Suppressor macrophage treated with lipopolysaccharide for 4 hours (primary cell): Measurements from ENCODE around the gene RAB31.
A peak's percentile ranks its signal among the peaks of the same experiment; 100 is the strongest.
"Not testable (repeated sequence)": the region's sequence is repeated elsewhere in the genome, so short reads cannot be mapped to it uniquely, and the experiment has no call there.

ENCODE experiments used
- DNase-seq: peaks from one replicate; pipeline ENCODE4 v3.0.0-alpha.2; 2020

RAB31 gene

DNA sequence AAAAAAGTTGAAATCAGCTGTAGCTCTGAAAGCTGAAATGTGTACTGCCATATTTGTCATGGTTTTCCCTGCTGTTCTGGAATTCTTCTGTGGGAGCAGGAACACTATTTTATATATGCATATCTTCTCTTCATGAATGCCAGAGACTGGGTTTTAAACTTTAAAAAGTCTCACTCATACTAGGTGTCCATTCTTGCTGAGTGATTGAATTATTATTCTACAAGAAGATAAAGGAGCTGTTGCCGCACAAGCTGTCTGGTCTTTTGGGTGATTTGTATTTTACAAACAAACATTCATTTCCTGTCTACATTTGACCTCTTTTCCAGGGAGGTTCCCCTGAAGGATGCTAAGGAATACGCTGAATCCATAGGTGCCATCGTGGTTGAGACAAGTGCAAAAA lies 137.2 kb downstream of the RAB31 start:
- no peak for DNase-seq

DNA sequence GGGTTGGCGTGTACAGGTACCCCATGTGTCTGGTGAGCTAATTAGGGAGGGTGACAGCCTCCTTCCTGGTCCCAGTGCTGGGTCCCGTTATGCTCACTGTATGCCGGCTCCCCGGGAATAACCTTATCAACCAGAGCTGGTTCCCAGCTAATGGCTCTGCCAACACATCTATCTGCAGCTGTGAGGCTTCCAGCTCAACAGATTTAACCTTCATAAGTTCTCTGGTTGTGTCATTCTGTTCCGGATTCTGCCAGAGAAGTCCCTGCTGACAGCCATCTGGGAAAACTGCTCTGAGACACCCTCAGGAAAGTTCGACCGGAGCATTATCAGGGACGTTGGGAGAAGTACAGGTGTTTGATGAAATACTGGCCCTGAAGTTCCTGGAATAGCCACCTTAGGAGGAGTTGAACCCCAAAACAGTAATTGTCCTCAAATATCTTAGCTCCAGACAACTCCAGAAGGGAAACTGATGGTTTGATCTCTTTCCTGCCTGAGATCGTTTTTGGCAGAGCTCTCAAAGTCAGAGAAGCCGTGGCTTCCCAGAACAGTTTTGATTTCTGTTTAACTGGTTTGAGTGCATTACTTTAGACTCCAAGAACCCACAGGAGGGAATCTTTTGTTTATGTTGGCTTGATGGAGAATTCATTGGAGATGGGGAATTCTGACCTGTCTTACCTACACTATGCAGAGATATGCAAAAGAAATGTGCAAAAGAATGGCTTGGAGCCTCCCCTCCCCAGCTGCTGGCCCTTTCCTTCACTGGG lies 138.2 kb downstream of the RAB31 start:
- no peak for DNase-seq

DNA sequence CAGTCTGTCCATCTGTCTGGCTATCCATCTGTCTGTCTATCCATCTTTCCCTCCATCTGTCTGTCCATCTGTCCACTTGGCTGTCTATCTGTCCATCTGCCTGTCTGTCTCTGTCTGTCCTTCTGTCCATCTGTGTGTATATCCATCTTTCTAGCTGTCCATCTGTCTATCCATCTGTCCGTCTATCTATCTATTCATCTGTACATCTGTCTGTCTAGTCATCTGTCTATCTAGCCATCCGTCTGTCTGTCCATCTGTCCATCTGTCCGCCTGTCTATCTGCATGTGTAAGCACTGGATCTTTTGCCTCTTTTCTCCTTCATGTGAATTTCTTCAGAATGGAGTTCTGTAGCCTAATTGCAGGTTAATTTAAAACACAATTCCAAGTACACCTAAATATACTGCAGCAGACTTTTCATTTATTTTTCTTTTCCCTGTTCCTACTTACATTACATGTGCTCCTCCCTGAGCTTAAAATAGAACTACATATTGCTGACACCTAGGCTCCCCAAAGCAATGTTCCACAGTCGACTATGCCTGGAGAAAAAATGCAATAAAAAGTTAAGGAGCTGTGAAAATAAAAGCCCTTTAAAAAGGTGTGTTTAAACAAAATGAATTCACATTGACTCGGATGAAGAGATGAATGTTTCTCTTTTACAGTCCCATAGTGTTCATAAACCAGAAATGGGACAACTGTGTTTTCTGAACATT lies 140.2 kb downstream of the RAB31 start:
- DNase-seq, result no peak

DNA sequence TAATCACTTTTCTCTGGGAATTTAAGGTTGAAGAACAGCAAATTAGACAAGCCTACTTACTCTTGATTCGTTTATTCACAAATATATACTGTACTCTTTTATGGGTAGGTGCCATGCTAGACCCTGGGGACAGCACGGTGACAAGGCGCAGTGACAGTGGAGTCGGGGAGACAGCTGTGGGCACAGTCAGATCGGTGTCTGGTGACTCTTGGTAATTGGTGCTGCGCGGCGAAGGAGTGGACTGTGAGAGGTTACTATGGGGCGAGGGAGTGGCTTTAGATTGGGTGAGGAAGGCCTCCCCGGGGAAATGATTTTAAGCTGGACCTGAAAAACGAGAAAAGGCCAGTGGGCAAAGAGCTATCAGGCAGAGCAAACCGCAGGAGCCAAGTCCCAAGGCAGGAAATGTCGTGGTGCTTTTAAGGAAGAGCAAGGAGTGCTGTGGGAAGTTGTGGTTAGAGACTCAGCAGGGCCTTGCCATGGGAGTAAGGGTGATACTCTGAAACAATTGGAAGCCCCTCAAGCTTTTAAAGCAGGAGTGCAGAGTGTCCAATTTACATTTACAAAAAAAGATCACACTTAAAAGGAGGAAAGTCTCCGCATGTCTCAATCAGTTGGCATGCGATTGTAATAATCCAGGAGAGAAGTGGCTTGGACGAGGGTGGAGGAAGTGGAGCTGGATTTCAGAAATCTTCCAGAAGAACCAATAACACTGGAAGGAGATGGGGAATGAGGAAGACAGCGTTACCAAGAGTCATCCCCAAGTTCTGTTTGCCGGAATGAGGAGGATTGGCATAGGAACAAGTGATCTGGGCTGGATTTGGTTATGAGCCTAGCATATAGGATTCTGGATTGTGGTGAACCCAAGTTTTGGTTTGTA lies 141.5 kb downstream of the RAB31 start:
- peak; percentile 90 for DNase-seq

DNA sequence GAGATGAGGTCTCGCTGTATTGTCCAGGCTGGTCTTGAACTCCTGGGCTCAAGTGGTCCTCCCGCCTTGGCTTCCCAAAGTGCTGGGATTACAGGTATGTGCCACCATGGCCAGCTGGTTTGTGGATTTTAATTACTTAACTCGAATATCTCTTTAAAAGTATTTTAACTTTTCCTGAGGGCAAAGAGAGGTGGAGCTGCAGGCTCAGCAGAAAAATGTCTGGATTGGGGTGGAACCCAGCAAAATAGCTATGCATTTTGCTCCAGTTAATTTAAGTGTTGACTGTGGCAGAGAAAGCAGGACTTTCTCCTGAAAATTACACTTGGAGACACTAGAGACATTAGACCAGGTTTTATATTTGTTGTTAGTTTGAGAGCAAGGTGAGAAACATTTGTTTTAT lies 142.2 kb downstream of the RAB31 start:
- no peak for DNase-seq

DNA sequence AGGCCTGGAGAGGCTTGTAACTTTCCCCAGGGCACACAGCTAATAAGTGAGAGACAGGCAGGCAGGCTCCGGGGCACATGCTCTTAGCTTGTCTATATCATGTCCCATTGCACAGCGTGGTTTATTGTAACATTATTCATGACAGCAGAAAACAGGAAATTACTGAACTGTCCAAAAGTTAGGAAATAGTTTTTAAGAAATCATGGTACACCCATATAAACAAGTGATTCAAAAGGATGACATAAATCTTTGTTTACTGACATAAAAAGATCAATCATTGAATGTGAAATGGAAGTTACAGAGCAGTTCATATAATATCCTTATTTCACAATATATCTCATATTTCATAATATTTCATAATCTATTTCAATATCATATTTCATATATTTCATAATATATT lies 143.4 kb downstream of the RAB31 start:
- DNase-seq, result peak; percentile 87

DNA sequence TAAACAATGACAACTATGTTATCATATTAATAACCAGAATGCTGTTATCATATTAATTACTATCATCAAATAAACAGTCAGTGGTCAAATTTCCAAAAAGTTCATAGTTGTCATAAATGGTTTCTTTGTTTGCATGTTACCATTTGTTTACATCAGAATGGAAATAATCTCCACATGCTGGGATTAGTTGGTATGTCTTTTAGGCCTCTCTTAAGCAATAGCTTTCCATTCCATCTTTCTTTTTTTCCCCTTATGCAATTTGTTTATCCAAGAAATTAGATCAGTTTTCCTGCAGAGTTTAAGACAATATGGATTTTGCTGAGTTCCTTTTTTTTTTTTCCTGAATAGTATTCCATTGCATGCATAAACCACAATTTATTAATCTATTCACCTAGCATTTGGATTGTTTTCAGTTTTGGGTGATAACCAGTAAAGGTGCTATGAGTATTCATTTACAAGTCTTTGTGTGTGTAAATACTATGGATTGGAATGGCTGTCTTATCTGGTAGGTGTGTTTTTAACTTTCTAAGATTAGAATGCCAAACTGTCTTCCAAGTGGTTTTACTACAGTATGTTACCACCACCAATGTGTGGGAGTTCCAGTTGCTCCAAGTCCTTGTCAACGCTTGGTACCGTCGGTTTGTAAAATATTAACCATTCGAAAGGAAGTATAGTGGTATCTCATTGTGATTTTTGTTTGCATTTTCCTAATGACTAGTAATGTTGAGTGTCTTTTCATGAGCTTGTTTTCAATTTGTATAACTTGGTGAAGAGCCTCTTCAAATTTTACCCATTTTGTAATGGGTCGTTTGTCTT lies 144.4 kb downstream of the RAB31 start:
- DNase-seq, result no peak

DNA sequence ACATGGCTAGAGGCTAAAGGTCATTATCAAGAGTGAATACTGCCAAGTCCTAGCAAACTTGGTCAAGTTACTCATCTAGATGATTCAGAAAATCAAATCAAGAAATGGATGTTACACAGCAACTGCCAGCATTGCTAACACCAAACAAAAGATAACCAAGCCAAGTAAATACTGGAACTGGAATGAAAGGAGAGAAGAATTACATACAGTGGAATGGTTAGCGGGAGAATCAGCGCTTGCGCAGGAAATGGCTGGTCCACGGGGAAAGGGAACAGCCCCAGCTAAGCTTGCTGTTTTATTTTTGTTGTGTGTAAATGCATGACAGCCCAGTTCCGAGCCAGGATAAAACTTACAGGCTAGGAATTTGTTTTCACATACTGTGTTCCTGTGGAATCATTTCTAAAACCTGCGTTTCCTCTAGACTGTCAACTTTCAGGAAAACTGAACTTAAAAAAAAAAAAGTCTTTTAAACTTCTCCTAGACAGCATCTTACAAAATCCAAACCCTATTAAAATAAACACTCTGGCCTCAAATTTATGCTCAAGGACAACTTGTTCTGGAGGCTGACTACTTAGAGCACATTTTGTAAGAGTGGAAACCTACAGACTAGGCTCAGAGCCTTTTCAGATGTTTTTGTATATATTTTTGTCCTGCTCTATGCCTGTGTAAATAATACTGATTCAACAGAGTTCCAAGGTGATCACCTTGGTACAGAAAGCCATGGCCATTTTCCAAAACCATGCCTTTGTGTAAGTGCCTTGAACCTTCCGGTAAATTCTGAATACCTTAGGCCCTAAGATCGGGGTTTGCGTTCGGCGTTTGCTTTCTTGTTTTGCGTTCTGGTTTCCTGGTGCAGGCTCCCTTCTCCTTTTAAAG lies 146.9 kb downstream of the RAB31 start:
- DNase-seq, result no peak

DNA sequence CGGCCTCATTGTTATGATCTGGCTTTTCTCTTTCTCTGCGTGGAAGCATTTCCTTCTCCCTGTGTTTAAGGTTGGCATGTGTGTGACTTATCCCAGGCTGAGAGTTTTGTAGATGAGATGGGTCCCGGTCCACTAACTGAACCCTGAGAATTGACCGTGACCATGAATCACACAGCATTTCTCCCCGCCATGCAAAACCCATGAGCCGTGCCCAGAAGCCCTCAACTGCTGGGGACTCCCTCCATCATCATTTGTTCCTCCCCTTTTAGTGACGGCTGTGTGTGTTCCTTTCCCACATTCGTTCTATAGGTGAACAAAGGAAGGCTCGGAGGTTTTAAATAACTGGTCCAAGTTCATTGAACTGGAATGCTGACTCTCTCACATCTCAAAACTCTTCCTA lies 147.6 kb downstream of the RAB31 start:
- DNase-seq, result no peak

DNA sequence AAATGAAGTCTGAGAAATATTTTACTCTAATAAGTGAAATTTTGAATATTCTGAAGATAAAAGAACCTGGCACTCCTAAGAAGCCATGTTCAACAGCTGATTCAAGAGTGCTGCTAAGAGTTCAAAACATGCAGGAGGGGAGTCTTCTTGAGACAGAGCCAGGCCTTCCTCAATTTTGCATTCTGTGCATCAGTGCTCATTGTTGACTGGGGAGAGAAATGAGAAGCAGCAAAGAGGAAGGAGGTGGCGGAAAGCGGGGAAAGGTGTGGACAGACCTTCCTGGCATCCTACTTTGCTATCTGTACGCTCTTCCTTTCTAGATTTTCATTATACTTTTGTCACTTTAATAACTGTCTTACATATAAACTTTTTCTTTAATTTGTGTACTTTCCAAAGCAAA lies 148.0 kb downstream of the RAB31 start:
- DNase-seq, result peak; percentile 28

DNA sequence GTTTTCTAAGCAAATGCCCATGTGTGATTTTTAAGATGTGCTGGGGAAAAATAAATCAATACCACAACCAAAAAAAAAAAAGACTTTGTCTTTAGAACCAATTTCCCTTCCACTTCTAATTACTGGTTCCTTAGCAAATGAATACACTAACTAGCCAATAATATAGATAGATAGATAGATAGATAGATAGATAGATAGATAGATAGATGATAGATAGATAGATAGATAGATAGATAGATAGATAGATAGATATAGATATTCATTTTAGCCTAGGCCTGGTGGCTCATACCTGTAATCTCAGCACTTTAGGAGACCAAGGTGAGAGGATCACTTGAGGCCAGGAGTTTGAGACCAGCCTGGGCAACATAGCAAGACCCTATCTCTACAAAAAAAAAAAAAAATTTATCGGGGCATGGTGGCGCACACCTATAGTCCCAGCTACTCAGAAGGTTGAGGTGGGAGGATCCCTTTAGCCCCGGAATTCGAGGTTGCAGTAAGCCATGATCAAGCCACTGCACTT lies 149.4 kb downstream of the RAB31 start:
- DNase-seq, result not testable (repeated sequence)

DNA sequence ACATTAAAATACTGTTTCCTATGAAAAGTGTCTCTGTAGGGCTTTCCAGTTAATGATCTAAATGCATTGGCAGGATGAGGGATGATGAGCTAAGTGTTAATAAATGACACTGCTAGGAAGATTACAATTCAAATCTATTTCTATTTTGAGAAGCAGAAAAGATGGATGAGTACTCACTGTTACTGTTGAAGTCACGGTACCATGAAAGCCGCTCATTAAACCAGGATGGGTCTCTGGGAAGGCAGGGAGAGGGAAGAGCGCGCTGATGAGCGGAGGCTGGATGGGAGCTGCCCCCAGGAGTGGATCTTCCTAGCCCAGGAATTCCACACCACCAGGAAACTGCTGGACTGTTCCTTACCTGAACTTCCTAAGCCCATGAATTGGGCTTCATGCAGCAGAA lies 150.5 kb downstream of the RAB31 start:
- DNase-seq, result no peak

DNA sequence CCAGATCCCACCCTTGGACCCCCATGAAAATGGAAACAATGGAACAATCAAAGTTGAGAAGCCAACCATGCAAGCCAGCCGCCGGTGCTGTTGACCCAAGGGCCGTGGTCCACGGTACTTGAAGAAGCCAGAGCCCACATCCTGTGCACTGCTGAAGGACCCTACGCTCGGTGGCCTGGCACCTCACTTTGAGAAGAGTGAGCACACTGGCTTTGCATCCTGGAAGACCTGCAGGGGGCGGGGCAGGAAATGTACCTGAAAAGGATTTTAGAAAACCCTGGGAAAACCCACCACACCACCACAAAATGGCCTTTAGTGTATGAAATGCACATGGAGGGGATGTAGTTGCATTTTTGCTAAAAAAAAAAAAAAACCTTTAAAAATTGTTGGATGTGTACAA lies 151.1 kb downstream of the RAB31 start:
- DNase-seq, result no peak

DNA sequence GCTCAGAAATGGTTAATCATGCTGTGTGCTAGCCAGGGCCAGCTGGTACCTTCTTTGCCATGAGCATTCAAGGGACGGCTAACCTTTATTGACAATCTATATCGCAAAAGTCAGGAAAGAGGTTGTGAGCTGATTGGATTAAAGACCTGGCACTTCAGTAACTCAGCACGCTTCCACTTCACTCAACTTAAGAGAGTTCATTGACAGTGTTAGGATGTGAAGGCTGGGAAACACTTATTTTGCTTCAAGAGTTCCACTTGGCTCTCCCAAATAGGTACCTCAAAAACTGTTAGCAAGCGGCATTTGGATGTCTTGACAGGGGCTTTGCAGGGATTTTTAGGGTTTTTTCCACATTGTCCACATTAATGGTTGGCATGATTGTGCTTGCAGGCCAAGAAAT lies 152.6 kb downstream of the RAB31 start:
- no peak for DNase-seq

DNA sequence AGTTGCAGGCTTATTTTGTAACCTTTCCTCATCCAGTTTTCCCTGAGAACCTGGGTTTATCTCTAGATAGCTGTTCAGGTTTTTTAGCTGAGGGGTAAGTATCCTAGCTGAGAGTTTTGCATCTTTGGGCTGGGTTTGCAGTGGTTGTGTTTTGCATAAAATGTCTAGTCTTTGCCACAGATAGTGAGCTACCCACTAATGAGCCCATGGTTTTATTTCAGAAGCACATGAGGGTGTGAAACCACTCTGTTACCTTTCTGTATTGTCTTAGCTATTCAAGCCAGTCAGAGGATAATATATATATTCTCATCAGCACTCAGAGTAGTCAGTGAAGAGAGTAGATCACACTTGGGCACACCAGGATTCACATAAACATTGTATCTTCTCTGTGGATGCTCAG lies 153.1 kb downstream of the RAB31 start:
- DNase-seq, result no peak

DNA sequence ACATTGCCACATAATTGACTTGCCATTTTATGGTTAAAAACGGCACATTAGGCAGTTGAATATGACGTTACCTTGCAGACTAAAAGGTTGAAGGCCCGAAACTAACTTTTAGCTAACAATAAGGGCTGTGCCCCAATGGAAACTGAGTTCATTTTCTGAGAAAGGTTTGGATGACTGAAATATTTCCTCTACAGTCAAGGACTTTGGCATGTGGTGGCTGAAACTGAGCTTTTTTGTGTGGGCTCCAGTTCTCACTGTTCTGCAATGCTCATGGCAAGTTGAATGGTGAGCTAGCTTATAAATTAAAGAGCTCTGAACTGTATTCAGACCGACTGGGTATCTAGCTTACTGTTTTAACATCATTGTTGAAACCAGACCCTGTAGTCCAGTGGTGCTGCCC lies 153.8 kb downstream of the RAB31 start:
- no peak for DNase-seq

DNA sequence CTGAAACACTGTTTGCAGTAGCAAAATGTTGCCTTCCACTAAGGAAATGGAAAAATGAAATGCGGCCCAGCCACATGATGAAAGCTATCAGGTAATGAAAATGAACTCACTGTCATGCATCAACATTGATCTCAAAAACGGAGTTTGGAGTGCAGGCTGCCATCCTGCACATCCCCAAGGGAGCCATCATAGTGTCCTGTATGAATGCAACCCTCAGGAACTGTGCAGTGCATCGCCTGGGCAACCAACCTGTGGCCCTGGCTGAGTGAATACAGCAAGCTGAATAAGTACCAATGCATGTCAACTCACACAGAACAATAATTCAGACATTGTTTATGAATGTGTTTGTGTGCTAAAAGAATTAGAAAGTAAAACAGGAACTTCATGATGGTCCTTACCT lies 154.6 kb downstream of the RAB31 start:
- DNase-seq, result no peak

DNA sequence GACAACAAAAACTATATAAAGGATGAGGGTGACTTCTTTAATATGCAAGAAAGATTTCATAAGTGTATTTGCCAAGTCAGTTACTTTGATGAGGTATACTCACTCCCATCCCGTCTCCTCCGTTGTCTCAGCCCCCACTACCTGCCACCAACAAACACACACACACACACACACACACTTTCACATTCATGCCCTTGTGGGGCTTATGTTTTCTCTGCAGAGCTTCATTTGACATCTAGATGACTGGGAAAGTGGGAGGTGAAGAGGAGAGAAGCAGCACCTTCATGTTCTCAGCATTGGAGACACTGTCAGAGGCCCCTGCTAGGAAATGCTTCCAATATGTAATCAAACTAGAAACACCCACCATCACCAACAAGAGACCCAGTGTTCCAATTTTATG lies 155.2 kb downstream of the RAB31 start:
- no peak for DNase-seq

DNA sequence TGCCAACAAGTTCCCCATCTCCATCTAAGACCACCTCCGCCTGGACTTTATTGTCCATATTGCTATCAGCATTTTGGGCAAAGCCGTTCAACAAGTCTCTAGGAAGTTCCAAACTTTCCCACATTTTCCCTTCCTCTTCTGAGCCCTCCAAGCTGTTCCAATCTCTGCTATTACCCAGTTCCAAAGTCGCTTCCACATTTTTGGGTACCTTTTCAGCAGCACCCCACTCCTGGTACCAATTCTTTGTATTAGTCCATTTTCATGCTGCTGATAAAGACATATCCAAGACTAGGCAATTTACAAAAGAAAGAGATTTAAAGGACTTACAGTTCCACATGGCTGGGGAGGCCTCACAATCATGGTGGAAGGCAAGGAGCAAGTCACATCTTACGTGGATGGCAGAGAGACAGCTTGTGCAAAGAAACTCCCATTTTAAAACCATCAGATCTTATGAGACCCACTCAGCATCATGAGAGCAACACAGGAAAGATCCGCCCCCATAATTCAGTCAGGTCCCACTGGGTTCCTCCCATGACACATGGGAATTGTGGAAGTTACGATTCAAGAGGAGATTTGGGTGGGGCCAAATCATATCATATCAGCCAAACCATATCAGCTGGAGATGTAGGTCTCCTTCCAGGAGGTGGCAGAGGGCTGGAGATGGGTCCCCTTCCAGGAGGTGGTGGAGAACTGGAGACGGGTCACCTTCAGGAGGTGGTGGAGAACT lies 157.8 kb downstream of the RAB31 start:
- peak; percentile 57 for DNase-seq

DNA sequence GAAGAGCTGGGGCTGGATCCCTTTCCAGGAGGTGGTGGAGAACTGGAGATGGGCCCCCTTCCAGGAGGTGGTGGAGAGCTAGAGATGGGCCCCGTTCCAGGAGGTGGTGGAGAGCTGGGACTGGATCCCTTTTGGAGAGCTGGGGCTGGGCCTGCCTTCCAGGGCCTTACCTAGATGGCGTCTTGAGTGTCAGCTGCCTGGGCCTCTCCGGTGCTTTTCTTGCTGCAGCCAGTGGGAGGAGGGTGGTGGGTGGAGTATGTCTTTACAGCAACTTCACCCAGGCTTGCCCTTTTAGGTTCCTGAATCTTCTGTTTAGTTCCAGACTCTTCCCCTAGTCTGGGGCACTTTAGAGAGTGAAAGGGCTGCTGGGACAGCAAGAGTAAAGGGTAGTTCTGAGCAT lies 158.5 kb downstream of the RAB31 start:
- DNase-seq, result peak; percentile 50

DNA sequence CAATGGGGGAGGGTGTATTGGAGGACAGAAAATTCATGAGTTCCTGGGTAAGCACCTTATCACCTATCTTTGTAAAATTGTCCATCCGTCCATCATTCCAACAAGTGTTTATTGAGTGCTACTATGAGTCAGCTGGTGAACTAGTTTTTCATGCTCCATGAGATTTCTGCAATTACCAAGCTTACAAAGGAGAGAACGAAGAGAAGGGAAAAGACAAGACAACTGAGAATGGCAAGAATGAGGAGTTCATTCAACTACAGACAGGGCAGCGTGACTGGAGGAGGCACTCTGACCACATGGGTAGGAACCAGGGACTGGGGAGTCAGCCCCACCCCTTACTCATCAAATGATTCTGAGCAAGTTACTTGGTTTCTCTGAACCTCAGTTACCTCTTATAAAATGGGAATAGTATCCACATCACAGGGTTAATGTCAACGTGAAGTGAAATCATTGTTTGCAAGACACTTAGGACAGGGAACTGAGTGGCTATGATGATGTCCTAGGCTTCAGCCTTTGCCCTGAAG lies 159.0 kb downstream of the RAB31 start:
- peak; percentile 56 for DNase-seq
